Stimulated activated CD4-positive, alpha-beta T cell treated with anti-CD3 and anti-CD28 coated beads, Interleukin-2, amount 100 ng/mL, for 24 hours (primary cell): ENCODE data around the gene RUBCN.
"Not testable (repeated sequence)": the region's sequence is repeated elsewhere in the genome, so short reads cannot be mapped to it uniquely, and the experiment has no call there.

Experiments used
- DNase-seq, 2 donors: peaks; one replicate each; pipeline ENCODE4 v3.0.0-alpha.2; 2020

The RUBCN gene

DNA sequence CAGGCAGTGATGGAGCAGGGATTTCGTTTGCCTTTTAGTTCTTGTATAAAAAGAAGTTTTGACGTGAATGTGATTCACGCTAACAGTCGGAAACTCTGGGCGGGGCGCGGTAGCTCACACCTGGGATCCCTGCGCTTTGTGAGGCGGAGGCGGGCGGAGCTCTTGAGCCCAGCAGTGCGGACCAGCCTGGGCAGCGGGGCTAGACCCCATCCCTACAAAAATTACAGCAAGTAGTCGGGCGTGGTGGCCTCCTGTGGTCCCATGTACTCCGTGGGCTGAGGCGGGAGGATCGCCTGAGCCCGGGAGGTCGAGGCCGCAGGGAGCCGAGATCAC lies 81.7 kb downstream of the RUBCN start:
- not testable (repeated sequence) for DNase-seq

DNA sequence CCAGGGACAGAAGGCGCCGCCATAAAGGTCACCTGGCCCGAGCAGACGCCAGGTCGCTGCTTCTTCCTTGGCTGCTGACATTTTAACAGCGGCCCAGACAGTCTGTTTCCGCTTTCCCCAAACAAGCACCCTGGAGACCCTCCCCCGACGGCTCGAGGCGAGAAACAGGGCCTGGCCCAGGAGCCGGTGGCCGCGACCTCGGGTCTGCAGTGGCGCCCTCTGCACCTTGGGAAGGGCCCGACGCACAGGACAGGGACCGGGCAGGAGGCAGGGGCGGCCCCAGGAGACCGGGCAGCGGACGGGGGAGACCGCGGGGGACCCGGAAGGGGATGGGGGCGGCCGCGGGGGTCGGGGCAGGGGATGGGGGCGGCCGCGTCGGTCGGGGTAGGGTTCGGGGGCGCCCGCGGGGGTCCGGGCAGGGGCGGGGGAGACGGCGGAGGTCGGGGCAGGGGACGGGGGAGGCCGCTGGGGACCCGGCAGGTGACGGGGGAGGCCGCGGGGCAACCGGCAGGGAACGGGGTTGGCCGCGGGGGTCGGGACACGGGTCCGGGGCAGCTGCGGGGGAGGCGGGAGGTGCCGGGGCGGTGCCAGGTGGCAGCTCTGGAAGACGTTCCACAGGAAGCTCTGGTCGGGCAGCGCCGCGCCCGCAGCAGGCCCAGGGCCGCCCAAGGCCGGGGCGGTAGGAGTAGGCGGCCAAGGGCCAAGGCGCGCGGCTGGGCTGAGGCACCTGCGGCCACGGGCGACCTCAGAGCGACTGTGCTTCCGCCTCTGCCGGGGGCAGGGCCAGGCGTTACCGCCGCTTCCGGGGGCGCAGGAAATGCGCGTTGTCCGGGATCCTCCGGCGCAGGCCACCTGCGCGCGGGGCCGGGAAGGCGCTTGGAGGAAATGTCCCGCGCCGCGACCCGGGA lies 82.4 kb downstream of the RUBCN start:
- DNase-seq, result peak; percentile 49 to 50

DNA sequence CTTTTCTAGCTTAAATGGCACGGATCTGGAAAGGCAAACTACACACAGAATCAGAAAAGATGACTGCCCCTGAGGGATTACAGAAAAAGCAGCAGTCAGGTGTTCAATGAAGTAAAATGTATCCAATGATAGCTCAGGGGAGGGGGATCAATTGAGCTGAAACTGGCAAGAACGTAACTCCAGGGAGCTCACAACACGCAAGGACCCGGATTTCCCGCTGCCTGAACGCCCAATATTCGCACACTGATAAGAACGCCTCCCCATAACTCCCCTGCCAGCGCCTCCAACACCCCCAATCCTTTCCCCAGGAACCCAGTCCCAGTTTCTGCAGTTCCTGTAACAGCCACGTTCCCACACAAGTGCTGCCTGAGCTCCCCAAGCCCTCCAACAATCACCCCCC lies 83.8 kb downstream of the RUBCN start:
- DNase-seq, result not testable (repeated sequence)

DNA sequence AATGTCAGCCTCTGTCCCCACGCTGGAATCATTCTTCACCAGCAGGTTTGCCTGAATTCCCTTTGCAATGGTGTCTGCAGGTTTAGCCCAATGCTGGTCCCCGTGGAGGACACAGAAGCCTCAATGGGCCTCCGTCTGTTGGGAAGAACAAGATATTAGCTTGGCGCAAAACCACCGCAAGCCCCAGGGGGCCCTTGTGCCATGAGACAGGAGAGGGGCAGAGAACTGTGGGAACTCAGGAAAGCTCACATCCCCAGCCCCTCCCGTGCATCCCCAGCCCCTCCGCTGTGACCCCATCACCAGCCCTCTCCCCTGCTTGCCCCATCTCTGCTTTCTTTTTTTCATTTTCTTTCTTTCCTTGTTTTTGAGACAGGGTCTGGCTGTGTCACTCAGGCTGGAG lies 89.1 kb downstream of the RUBCN start:
- DNase-seq, result not testable (repeated sequence)

DNA sequence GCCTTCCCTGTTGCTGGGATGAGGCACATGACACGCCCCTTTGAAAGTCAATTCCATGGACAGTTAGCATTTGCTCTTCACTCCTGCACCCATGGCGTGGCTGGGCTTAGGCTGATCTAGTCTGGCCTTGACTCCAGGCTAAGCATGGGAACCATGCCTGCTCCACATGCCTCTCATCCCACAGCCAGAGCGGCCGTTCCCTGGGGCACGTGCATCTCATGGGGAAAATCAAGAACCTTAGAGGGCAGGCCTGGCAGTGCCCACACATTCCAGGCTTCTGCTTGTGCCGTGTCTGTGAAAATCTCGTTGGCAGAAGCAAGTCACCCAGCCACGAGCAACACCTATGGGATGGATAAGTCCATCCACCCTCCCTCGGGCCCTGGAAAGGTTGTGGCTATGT lies 89.5 kb downstream of the RUBCN start:
- DNase-seq, result not testable (repeated sequence)

DNA sequence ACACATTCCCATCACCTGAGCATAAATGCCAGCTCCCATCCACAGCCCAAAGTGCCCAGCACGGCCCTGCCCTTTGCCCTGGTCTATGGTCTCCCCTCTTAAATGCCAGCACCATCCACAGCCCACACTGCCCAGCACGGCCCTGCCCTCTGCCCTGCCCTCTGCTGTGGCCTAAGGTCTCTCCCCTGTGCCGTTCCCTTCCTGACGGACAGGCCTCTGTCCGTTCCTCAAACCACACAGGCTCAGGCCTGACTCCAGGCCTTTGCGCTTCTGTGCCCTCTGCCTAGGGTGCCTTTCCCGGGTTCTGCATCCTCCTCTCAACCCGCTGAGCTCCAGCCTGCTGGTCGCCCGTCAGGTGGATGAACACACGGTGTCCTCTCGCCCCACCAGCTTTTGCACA lies 90.4 kb downstream of the RUBCN start:
- not testable (repeated sequence) for DNase-seq

DNA sequence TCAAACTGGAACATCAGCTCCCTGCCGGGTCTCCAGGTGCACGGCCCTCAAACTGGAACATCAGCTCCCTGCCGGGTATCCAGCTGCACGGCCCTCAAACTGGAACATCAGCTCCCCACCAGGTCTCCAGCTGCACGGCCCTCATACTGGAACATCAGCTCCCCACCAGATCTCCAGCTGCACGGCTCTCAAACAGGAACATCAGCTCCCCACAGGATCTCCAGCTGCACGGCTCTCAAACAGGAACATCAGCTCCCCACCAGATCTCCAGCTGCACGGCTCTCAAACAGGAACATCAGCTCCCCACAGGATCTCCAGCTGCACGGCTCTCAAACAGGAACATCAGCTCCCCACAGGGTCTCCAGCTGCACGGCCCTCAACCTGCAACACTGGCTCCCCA lies 99.1 kb downstream of the RUBCN start:
- DNase-seq, result not testable (repeated sequence)

DNA sequence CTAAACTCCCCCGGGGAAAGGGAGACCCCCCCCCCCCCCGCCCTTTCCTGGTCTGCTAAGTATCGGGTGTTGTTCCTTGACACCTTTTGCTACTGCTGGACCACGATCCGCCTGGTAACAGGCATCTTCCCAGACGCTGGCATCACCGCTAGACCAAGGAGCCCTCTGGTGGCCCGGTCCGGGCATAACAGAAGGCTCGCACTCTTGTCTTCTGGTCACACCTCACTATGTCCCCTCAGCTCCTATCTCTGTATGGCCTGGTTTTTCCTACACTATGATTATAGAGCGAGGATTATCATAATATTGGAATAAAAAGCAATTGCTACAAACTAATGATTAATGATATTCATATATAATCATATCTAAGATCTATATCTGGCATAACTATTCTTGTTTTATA lies 104.7 kb downstream of the RUBCN start:
- not testable (repeated sequence) for DNase-seq

DNA sequence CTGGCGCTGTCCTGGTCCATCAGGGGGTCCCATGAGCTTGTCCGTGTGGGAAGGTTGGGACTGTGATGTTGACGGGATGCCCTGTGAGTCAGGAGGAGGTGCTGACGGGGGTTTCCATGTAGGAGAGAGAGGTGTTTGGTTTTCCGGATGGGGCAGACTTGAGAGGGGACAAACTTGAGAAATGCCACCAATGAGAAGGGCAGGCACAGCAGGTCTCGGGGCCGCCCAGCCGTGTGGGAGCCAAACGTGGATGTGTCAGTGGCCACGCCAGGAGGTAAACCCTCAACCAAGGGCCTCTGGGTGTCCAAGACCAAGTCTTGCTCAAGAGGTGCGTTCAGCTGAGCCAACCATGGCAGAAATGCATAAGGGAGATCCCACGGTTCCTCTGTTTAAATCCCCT lies 105.9 kb downstream of the RUBCN start:
- not testable (repeated sequence) for DNase-seq

DNA sequence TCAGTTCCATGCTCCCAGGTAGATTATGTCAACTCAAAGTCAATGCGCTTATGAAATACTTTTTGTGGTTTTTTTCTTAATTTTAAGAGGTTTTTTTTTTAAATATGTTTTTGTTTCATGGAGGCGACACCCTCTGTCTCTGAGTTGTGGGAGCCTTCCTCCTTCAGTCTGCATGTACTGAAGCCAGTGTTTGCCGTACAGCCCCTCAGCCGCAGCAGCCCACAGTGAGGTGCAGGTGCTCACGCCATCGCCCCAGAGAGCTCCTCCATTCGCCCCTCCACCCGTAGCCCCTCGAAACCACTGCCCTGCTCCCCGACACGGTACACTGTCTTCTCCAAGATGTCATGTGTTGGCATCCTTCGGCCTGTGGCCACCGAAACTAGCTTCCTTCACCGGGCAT lies 107.4 kb downstream of the RUBCN start:
- DNase-seq, result not testable (repeated sequence)

DNA sequence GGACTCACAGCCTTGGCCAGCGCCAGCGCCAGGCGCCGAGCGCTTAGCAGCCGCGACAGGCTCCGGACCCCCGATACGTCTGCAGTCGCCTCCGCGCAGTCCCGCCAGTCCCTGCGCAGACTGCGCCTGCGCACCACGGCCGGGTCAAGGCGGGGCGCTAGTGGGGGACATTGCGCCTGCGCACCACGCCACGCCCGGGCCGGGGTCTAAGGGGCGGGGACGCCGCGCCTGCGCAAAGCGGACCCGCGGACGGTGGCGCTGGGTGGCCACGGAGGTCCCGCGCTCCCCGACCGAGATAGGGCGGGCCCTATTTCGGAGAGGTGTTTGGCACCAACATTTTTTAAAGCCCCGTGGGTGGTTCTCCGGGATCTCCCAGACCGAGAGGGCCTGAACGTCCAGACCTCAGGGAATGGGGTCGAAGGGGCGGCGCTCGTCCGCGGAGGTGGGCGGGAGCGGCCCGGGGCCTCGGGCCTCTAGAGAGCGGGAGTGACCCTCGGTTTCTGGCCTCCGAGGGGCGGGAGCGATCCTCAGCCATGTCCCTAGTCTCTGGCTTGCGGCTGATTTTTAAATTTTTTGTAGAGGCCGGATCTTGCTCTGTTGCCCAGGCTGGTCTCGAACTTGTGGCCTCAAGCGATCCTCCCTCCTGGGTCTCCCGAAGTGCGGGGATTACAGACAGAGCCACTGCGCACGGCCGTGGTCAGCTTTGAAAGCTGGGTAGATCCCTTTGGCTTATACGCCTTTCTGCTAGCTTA lies 108.8 kb downstream of the RUBCN start:
- DNase-seq, result peak; percentile 89 to 93

DNA sequence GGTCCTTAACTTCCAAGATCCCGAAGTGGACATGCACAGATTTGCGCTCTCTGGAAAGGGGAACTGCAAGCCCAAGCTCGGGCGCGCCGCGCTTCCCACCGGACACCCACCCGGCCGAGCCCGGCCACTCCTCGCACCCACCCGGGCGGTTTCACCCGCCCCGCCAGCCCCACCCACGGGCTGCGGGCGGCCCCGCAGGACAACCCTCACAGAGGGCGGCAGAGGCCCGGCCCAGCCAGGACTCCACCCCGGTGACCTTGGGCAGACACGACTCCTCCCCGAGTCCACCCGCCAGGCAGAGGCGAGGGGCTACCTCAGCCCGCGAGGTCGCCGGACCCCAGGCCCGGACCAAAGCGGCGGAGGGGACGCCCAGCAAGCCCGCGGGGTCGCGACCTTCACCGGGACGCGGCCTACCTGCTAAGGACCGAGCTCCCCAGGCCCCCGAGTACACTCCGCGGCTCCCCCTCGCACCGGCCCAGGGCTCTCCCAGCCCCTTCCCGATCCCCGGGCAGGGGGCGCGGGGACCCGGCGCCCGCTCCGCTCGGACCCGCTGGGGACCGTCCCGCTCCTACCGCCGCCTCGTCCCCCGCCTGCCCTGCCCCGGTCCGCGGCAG lies 109.4 kb downstream of the RUBCN start:
- DNase-seq, result not testable (repeated sequence)

DNA sequence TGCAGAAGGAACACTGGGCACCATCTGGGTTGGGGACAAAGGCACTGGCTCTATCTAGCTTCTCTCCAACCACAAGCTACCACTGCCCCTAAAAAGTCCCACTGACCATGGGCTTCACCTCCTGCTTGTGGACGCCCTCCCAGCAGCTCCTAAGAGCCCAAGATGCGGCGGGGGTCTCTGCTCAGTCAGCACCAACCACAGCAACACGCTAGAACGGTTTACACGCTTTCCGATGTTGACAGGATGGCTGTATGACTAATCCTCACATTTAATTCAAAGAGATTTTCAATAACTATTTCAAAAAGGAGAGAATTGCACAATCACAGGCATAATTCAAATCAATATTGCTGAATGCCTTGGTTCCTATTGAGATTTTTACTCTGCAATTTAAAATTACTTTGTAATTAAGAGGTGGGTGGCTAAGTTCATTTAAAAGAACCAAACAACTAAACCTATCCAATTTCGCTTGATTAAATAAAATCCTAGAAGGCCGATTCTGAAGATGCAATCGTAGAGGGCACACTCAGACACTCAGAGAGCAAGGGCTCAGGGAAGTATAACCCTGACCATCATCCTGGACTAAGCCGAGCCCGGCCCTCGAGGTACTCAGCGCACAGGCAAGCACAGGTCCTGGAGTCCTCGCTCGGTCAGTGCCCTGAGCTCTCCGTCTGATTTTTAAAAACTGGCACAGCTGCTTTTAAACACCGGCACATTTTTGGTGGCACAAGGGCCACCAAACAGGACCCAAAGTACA lies 110.1 kb downstream of the RUBCN start:
- DNase-seq, result not testable (repeated sequence)

DNA sequence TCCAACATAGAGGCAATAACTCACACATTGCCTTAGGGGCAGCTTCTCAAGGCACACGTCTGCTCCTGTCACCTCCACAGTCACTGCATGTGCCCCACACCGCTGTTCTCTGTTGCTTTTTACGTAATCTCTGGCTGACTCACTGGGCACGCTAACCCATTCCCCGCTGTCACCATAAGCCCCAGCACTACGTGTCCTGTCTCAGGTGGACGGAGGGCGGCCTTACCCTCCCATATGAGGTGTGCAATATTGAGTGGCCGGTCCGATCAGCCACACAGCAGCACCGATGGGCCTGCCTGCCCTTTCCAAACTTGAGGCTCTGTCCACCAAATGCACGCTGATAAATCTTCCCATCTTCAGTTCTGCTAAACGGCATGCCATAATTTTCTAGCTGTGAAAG lies 115.2 kb downstream of the RUBCN start:
- DNase-seq, result not testable (repeated sequence)
